IPS-20b (cell line): ENCODE results near the gene IL33.
"Not testable (repeated sequence)": the region's sequence is repeated elsewhere in the genome, so short reads cannot be mapped to it uniquely, and the experiment has no call there.

Source experiments
- H3K27ac ChIP-seq: one replicate; pipeline ENCODE4 v1.5.1; 2013; ENCODE audit warnings: low read length
- H3K27me3 ChIP-seq: 2 replicates; pipeline ENCODE4 v1.6.1; 2013; ENCODE audit warnings: mild to moderate bottlenecking, low read length, inconsistent platforms; ENCODE audit not compliant: insufficient read depth
- H3K36me3 ChIP-seq: 2 replicates; pipeline ENCODE4 v1.6.1; 2013; ENCODE audit warnings: low read depth, mild to moderate bottlenecking, inconsistent platforms, low read length, moderate library complexity; ENCODE audit not compliant: insufficient read depth
- H3K4me1 ChIP-seq: 2 replicates; pipeline ENCODE4 v1.6.1; 2013; ENCODE audit warnings: mild to moderate bottlenecking, control low read depth, inconsistent platforms, low read length, moderate library complexity; ENCODE audit not compliant: insufficient read depth
- H3K4me3 ChIP-seq: 2 replicates; pipeline ENCODE4 v1.5.1; 2013; ENCODE audit warnings: mild to moderate bottlenecking, low read length, inconsistent platforms
- H3K9ac ChIP-seq: 2 replicates; pipeline ENCODE4 v1.6.1; 2013; ENCODE audit warnings: low read depth, mild to moderate bottlenecking, inconsistent platforms, low read length, moderate library complexity
- H3K9me3 ChIP-seq: 2 replicates; pipeline ENCODE4 v1.6.1; 2013; ENCODE audit warnings: mild to moderate bottlenecking, low read depth, low read length, inconsistent platforms; ENCODE audit not compliant: insufficient read depth

IL33 gene

GRCh38 chr9:6215562-6215961 lies at the start of gene IL33:
TSS of gene IL33 (plus strand) at chr9:6215807. CDS start at chr9:6241695, 25,888 bp downstream.
- H3K27me3 ChIP-seq, result no peaks in the 10 kb centered on the region
- H3K9ac ChIP-seq, result no peak within 1 kb of the TSS
- H3K27ac ChIP-seq, result no peak within 1 kb of the TSS
- no peaks in the 10 kb centered on the region for H3K9me3 ChIP-seq
- H3K4me1 ChIP-seq, result peaks cover 6% of the 10 kb centered on the region; the same call in 1 of the 2 replicates
- H3K36me3 ChIP-seq, result no peaks in the 10 kb centered on the region
- H3K4me3 ChIP-seq, result no peak within 1 kb of the TSS

GRCh38 chr9:6171667-6172066 lies 43.9 kb upstream of the IL33 start:
- Histone ChIP-seq H3K27ac (no peak overlapping the region), H3K4me3 (no peak overlapping the region), H3K9me3 (peaks cover 15% of the 10 kb centered on the region), H3K4me1 (peaks cover 20% of the 10 kb centered on the region), H3K9ac (no peak overlapping the region), H3K36me3 (no peaks in the 10 kb centered on the region), H3K27me3 (no peaks in the 10 kb centered on the region)

- Histone ChIP-seq H3K36me3 (no peaks in the 10 kb centered on the region), H3K27me3 (no peaks in the 10 kb centered on the region), H3K9ac (no peak overlapping the region), H3K4me3 (no peak overlapping the region), H3K27ac (no peak overlapping the region), H3K4me1 (peaks cover 19% of the 10 kb centered on the region), H3K9me3 (peaks cover 15% of the 10 kb centered on the region)
Measured at GRCh38 chr9:6173914-6174313, 41.7 kb upstream of the IL33 start.

- H3K4me1 ChIP-seq, H3K27ac ChIP-seq, H3K27me3 ChIP-seq, H3K9me3 ChIP-seq, H3K36me3 ChIP-seq, H3K4me3 ChIP-seq, H3K9ac ChIP-seq: not testable (repeated sequence)
Measured at GRCh38 chr9:6182549-6183226, 32.9 kb upstream of the IL33 start.

- H3K4me1 ChIP-seq, result no peaks in the 10 kb centered on the region
- H3K4me3 ChIP-seq, result no peak overlapping the region
- no peaks in the 10 kb centered on the region for H3K9me3 ChIP-seq
- H3K36me3 ChIP-seq, result no peaks in the 10 kb centered on the region
- H3K9ac ChIP-seq, result no peak overlapping the region
- no peaks in the 10 kb centered on the region for H3K27me3 ChIP-seq
- H3K27ac ChIP-seq, result no peak overlapping the region
Measured at GRCh38 chr9:6183227-6183551, 32.4 kb upstream of the IL33 start.

- H3K9me3 ChIP-seq, result no peaks in the 10 kb centered on the region
- H3K4me1 ChIP-seq, result no peaks in the 10 kb centered on the region
- no peaks in the 10 kb centered on the region for H3K36me3 ChIP-seq
- H3K27ac ChIP-seq, result no peak overlapping the region
- H3K4me3 ChIP-seq, result no peak overlapping the region
- no peak overlapping the region for H3K9ac ChIP-seq
- no peaks in the 10 kb centered on the region for H3K27me3 ChIP-seq
Measured at GRCh38 chr9:6183627-6184026, 32.0 kb upstream of the IL33 start.

- H3K9ac ChIP-seq, result no peak overlapping the region
- H3K27me3 ChIP-seq, result no peaks in the 10 kb centered on the region
- no peaks in the 10 kb centered on the region for H3K9me3 ChIP-seq
- H3K36me3 ChIP-seq, result no peaks in the 10 kb centered on the region
- no peak overlapping the region for H3K27ac ChIP-seq
- H3K4me3 ChIP-seq, result no peak overlapping the region
- H3K4me1 ChIP-seq, result no peaks in the 10 kb centered on the region
Measured at GRCh38 chr9:6184749-6185645, 30.6 kb upstream of the IL33 start.

- H3K4me3 ChIP-seq, result no peak overlapping the region
- no peaks in the 10 kb centered on the region for H3K4me1 ChIP-seq
- no peaks in the 10 kb centered on the region for H3K27me3 ChIP-seq
- H3K9ac ChIP-seq, result no peak overlapping the region
- no peaks in the 10 kb centered on the region for H3K36me3 ChIP-seq
- no peaks in the 10 kb centered on the region for H3K9me3 ChIP-seq
- no peak overlapping the region for H3K27ac ChIP-seq
Measured at GRCh38 chr9:6186691-6187090, 28.9 kb upstream of the IL33 start.

GRCh38 chr9:6187272-6187671 lies 28.3 kb upstream of the IL33 start:
- Histone ChIP-seq H3K4me3 (no peak overlapping the region), H3K4me1 (no peaks in the 10 kb centered on the region), H3K27ac (no peak overlapping the region), H3K9ac (no peak overlapping the region), H3K27me3 (no peaks in the 10 kb centered on the region), H3K9me3 (no peaks in the 10 kb centered on the region), H3K36me3 (no peaks in the 10 kb centered on the region)

GRCh38 chr9:6188466-6188865 lies 27.1 kb upstream of the IL33 start:
- Histone ChIP-seq H3K4me3 (no peak overlapping the region), H3K9me3 (no peaks in the 10 kb centered on the region), H3K4me1 (no peaks in the 10 kb centered on the region), H3K36me3 (no peaks in the 10 kb centered on the region), H3K27me3 (no peaks in the 10 kb centered on the region), H3K27ac (no peak overlapping the region), H3K9ac (no peak overlapping the region)

GRCh38 chr9:6188906-6189305 lies 26.7 kb upstream of the IL33 start:
- Histone ChIP-seq H3K4me1 (no peaks in the 10 kb centered on the region), H3K4me3 (no peak overlapping the region), H3K27ac (no peak overlapping the region), H3K9me3 (no peaks in the 10 kb centered on the region), H3K36me3 (no peaks in the 10 kb centered on the region), H3K27me3 (no peaks in the 10 kb centered on the region), H3K9ac (no peak overlapping the region)

GRCh38 chr9:6194934-6195333 lies 20.7 kb upstream of the IL33 start:
- Histone ChIP-seq H3K9me3 (no peaks in the 10 kb centered on the region), H3K27me3 (no peaks in the 10 kb centered on the region), H3K9ac (no peak overlapping the region), H3K36me3 (no peaks in the 10 kb centered on the region), H3K27ac (no peak overlapping the region), H3K4me3 (no peak overlapping the region), H3K4me1 (no peaks in the 10 kb centered on the region)
